GM19395 (cell line): Measurements from ENCODE around the gene REM1.

ENCODE experiments used
- ATAC-seq: cut with Tn5 transposase; IDR thresholded peaks from one replicate; pipeline ENCODE4 v1.9.1; 2021; ENCODE audit warnings: mild to moderate bottlenecking, moderate library complexity; ENCODE audit not compliant: unreplicated experiment

REM1 gene

GRCh38 chr20:31522731-31523130, 47.6 kb downstream of the REM1 start:
- no peak for ATAC-seq

GRCh38 chr20:31523361-31524283, 48.5 kb downstream of the REM1 start:
- ATAC-seq: no peak

GRCh38 chr20:31527266-31527665, 52.2 kb downstream of the REM1 start:
- no peak for ATAC-seq
